HG03159 (cell line): ENCODE results near the gene ENOSF1.

Experiments
- ATAC-seq: cut with Tn5 transposase; IDR thresholded peaks from one replicate; pipeline ENCODE4 v1.9.1; 2021; ENCODE audit warnings: mild to moderate bottlenecking, moderate library complexity; ENCODE audit not compliant: unreplicated experiment

Gene ENOSF1

DNA sequence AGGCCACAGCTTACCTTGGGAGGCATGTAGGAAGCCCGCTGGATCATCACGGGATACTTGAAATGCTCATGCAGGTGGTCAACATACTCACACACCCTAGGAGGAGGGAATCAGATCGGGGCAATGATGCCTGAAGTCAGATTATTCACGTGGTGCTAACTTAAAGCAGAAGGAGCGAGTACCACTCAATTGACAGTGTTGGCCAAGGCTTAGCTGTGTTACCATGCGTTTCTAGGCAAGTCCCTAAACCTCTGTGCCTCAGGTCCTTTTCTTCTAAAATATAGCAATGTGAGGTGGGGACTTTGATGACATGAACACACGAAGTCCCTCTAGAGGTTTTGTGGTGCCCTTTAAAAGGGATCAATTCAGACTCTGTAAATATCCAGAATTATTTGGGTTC lies 37.1 kb downstream of the ENOSF1 start:
- no peak for ATAC-seq

DNA sequence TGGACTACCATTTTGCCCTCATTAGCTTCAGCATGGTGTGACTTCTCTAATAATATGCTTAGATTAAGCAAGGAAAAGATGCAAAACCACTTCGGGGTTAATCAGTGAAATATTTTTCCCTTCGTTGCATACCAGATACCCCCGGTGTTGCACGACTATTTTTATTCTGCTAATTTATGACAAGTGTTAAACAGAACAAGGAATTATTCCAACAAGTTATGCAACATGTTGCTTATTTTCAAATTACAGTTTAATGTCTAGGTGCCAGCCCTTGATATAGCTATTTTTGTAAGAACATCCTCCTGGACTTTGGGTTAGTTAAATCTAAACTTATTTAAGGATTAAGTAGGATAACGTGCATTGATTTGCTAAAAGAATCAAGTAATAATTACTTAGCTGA lies 38.7 kb downstream of the ENOSF1 start:
- no peak for ATAC-seq

DNA sequence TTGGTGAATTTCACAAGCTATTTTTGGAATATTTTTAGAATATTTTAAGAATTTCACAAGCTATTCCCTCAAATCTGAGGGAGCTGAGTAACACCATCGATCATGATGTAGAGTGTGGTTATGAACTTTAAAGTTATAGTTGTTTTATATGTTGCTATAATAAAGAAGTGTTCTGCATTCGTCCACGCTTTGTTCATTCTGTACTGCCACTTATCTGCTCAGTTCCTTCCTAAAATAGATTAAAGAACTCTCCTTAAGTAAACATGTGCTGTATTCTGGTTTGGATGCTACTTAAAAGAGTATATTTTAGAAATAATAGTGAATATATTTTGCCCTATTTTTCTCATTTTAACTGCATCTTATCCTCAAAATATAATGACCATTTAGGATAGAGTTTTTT lies 39.1 kb downstream of the ENOSF1 start:
- ATAC-seq: no peak

DNA sequence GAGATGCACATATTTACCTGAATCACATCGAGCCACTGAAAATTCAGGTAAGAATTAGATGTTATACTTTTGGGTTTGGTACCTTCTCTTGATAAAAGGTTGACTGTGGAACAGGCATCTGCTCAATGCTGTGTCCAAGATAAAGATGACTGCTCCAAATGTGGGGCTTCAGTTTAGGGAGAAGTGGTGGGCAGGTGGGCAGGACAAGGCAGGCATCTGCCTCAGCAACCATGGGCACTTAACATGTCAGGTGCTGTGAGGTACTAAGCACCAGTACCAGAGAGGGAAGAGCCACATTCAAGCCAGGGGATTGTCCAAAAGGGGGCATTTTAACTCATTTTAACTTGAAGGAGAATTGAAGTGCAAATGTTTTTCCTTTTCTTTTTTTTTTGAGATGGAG lies 41.0 kb downstream of the ENOSF1 start:
- no peak for ATAC-seq

DNA sequence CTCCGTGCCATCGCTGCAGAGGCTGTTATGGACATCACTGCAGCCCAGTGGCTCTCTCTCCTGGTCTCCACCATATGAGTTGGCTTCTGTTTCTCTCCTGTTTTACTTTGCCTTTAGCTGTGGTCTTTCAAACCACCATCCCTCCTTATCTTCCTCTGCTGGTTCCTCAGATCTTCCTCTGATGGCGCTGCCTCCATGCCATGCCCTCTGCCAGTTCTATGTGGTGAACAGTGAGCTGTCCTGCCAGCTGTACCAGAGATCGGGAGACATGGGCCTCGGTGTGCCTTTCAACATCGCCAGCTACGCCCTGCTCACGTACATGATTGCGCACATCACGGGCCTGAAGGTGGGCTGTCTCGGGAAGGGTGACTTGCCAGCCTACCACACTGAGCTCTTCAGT lies 41.9 kb downstream of the ENOSF1 start:
- no peak for ATAC-seq

DNA sequence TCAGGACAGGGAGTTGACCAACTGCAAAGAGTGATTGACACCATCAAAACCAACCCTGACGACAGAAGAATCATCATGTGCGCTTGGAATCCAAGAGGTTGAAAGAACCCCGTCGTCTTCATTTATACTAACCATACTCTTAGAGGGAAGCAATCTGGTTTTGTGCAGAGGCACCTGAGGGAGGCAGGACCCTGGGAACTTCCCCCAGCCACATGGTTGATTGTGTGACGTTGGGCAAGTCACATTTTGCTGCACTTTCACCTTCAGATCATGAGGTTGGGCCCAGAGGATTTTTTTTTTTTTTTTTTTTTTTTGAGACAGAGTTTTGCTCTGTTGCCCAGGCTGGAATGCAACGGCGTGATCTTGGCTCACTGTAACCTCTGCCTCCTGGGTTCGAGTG lies 43.4 kb downstream of the ENOSF1 start:
- ATAC-seq: no peak

DNA sequence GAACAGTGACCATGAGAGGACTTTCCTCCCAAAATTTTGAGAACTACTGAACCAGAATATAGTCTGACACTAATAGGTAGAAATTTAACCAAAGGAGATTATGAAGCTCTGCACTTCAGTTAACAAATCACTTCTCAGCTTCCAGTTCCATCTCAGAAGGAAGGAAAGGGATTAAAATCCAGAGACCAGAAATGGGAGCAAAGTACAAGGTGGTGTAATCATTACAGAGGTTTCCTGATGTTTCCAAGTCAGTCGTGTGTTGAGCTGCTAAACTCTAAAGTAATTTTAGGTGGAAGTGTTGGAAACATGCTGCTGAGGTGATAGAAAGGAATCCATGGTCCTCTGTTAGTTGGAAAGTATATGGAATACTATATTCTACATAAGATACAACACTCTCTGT lies 44.2 kb downstream of the ENOSF1 start:
- no peak for ATAC-seq

DNA sequence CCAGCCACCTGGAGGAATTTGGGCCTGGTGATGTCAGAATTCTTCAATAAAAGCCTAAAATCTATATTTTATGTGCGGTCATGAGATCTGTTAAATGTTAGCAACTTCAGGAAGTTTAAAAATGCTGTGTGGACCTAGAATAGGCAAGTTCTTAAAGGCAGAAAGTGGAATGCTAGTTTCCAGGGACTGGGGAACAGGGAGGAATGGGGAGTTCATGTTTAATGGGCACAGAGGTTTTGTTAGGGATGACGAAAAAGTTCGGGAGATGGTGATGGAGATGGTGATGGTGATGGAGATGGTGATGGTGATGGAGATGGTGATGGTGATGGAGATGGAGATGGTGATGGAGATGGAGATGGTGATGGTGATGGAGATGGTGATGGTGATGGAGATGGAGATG lies 45.8 kb downstream of the ENOSF1 start:
- ATAC-seq: no peak

DNA sequence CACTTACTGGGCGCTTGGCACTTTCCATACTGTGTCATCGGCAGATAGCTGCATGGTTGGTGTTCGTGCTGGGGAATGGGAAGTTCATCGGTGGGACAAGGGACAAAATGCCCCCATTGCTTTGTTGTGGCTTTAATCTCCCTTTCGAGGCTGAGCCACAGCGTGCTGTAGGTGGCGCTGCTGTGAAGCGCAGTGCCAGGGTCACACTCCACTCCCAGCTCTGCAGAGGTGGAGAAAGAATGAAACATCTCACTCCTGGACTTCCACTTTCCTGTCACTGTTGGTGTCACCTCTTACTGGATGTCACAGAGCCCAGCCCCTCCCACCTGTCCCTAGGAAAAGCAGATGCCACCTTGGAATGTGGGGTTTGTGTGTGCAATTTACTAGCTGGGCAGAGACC lies 46.3 kb downstream of the ENOSF1 start:
- no peak for ATAC-seq

DNA sequence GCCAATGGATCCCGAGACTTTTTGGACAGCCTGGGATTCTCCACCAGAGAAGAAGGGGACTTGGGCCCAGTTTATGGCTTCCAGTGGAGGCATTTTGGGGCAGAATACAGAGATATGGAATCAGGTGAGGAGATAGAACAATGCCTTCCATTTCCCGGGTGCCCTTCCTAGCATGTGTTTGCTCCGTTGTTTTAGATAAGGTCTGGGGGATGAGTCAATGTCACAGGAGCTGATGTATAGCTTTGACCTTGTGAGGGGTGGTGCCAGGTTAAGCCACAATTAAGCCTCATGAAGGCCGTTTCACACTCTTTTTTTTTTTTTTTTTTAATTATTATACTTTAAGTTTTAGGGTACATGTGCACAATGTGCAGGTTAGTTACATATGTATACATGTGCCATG lies 50.2 kb downstream of the ENOSF1 start:
- ATAC-seq: no peak

DNA sequence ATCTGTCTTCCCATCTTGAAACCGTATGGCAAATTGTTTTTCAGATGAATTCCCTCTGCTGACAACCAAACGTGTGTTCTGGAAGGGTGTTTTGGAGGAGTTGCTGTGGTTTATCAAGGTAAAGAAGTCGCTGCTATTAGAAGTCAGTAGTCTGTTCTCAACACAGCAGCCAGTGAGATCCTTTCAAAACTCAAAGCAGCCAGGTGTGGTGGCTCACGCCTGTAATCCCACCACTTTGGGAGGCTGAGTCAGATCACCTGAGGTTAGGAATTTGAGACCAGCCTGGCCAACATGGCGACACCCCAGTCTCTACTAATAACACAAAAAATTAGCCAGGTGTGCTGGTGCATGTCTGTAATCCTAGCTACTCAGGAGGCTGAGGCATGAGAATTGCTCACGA lies 52.8 kb downstream of the ENOSF1 start:
- no peak for ATAC-seq

DNA sequence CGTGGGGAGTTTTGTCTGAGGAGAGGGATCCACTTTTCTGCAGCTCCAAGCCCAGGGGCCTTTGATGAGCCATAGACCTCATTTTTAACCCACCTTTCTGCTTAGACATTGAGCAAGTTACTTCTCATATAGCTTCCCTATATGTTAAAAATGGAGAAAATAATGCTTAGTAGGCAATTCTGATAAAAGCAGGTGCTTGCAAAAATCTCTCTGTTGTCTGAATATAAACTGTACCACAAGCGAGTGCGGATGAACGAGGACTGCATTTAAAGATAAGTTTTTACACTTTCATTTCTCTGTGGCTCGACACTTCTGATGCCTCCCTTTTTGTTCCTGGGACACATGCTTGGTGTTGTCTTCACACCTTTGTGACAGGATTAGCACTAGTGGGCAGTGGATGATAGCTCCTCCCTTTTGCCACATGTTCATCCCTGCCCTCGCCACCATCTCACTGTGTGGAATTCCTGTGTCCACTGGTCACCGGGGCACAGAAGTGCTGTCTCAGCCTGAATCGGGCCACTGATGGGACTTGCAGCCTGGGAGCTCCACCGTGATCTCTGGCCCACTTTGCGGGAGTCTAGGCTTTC lies 53.4 kb downstream of the ENOSF1 start:
- no peak for ATAC-seq

DNA sequence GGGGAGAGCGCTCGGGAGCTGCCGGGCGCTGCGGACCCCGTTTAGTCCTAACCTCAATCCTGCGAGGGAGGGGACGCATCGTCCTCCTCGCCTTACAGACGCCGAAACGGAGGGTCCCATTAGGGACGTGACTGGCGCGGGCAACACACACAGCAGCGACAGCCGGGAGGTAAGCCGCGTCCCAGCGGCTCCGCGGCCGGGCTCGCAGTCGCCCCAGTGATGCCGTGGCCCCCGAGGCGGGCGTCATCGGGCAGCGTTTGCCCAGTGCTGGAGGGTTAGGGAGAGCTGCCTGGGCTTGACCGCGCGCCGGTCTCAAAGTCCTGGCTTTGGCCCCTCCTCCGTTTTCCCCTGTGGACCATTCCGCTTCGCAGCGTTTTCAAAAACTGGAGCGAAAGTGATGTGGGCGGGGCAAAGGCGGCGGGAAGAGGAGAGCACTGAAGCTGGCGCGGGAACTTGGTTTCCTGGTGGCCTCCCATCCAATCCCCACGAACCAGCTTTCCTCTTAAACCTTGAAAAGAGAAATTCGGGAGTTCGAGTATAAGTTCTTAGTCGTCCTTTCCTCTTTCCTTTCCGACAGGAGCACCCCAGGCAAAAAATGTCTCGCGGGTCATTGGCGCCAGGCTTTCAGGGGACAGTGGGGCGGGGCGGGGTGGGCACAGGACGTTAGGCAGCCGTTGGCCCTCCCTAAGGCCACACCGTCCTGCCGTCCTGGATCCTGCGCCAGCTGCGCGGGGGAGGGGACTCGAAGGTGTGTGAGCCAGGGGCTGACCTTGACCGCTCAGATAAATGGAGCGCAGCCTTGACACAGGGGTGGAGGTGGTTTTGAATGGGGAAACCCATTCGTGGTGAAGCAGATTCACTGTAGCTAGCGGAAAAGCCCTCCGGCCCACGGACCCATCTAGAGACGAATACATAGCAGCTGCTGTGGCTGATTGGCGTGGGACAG lies 54.2 kb downstream of the ENOSF1 start:
- peak; percentile 51 for ATAC-seq

DNA sequence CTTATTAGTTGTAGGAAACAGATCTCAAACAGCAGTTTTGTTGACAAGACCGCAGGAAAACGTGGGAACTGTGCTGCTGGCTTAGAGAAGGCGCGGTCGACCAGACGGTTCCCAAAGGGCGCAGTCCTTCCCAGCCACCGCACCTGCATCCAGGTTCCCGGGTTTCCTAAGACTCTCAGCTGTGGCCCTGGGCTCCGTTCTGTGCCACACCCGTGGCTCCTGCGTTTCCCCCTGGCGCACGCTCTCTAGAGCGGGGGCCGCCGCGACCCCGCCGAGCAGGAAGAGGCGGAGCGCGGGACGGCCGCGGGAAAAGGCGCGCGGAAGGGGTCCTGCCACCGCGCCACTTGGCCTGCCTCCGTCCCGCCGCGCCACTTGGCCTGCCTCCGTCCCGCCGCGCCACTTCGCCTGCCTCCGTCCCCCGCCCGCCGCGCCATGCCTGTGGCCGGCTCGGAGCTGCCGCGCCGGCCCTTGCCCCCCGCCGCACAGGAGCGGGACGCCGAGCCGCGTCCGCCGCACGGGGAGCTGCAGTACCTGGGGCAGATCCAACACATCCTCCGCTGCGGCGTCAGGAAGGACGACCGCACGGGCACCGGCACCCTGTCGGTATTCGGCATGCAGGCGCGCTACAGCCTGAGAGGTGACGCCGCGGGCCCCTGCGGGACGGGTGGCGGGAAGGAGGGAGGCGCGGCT lies 55.0 kb downstream of the ENOSF1 start, which contains the start of gene TYMS:
Gene TYMS (plus strand): TSS at position 343 of the 690 bp plus-strand sequence. CDS start 90 bp downstream, at position 433.
- peak; percentile 39 for ATAC-seq

DNA sequence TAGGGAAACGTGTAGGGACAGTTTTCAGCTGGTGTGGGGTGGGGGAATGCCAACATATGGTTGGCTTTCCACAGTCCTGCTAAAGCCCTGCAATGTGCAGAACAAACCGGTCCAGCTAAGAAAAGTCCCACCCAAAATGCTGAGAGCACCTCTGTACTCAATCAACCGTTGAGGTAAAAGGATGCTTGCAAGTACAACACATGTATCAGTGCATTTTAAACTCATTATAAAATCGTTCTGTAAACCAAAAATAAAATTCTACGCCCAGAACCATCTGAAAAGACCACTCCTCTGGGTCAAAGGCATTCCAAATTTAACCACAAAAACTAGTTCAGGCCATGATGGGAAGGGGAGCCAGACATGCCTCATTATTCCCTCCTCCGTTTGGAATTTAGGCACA lies 57.0 kb downstream of the ENOSF1 start:
- ATAC-seq: no peak

DNA sequence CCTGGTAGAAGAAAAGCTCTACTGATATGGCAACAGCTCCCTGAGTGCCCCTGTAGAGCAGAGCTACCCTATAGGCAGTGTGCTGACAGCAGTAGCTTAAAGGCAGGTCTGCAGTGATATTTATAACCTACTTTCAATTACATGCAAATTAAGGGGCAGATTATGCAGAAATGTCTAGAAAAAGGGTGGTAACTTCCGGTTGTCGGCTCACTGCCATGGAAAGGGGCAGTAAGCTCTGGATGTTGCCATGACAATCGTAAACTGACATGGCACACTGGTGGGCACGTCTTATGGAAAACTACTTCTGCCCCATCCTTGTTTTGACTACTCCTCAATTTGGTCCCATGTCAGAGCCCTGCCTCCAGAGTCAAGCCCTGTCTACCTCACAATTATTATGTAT lies 57.8 kb downstream of the ENOSF1 start:
- ATAC-seq: no peak

DNA sequence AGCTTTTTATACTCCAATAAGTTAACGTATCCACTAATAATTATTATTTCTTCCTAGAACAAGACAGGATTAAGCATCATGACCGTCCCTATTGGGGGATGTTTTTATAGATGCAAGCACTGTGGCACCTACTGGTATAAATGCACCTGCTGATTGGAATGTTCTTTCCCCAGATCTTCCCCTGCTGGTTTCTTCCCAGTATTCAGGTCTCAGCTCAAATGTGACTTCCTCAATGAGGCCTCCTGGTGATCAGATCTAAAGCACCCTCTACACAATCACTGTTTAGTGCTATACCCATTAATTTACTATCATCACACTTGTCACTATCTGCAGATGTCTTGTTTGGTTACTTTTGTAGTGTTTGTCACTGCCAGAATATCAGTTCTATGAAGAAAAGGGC lies 58.9 kb downstream of the ENOSF1 start:
- no peak for ATAC-seq

DNA sequence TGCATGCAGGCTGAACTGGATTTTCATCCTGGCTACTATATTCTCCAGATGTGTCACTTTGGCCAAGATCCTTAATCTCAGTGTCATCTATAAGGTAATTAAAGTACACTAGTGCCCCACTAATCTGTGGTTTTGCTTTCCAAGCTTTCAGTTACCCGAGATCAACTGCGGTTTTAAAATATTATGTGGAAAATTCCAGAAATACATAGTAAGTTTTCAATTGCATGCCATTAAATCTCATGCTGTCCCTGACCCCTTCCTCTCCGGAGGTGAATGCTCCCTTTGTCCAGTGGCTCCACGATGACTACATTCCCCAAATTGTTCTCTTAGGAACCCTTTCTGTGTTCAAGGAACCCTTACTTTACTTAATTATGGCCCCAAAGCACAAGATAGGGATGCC lies 60.3 kb downstream of the ENOSF1 start:
- no peak for ATAC-seq

DNA sequence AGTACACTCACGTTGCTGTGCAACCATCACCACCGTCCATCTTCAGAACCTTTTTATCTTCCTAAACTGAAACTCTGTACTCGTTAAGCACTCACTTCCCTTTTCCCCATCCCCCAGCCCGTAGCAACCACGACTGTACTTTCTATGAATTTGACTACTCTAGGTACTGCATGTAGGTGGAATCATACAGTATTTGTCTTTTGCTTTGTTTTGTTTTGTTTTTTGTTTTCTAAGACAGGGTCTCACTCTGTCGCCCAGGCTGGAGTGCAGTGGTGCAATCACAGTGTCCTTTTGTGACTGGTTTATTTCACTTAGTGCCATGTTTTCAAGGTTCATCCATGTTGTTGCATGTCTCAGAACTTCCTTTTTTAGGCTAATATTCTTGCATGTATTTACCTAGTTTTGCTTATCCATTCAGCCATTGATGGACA lies 62.0 kb downstream of the ENOSF1 start:
- peak; percentile 98 for ATAC-seq

DNA sequence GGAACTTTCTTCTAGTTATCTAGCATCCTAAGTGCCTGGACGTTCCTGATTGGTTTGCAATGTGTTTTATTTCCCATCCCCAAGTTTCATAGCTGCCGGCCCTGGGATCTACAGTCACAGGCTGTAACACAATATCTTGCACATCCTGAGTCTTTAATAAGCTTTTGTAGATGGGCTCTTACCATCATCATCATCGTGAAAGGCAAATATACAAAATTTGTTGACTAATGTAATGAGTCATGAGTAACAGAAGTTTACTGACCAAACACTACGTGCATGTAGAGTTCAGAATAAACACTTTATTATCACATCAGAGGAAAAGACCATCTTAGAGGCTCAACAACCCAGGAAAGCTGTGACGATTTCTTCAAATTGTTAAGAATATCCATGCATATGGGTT lies 63.1 kb downstream of the ENOSF1 start:
- no peak for ATAC-seq

DNA sequence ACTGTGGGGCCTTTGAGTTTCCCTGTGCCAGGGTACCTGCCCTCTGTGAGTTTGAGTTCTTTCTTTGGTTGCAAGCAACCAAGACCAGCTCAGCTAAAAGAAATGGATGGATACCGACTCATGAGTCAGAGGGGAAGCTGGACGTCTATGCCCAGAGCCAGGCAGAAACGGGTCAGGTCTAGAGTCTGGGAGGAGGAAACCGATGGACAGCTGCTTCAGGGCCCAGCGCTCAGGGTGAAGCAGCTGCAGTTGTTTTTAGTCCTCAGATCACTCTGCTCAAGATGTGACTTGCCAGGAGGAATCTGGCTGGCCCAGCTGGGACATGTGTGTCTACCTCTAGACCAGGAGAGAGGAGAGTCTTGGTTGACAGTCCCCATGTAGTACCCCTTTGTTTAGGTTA lies 65.1 kb downstream of the ENOSF1 start:
- ATAC-seq: no peak
